GM13977 (cell line): ENCODE measurements around the gene TRAPPC10.

Experiments used
- DNase-seq: peaks from one replicate; pipeline ENCODE4 v3.0.0; 2012; ENCODE audit warnings: low spot score
- in situ Hi-C: fragments of 300-500 bp; cut with MboI; formaldehyde crosslinking; loops from one replicate; pipeline ENCODE4 v1.12.0; 2022; ENCODE audit warnings: low sequenced_read_pairs, low pct_unique_long_range_greater_than_20kb, mixed read lengths, inconsistent platforms; ENCODE audit not compliant: unreplicated experiment
- TF ChIP-seq, protein P1 (sequence below): IDR thresholded peaks from 2 replicates; pipeline ENCODE4 v1.5.1; 2012; ENCODE audit warnings: mild to moderate bottlenecking, control low read depth; ENCODE audit not compliant: insufficient read depth; ENCODE audit errors: extremely low read depth, missing control alignments

The TRAPPC10 gene

DNA sequence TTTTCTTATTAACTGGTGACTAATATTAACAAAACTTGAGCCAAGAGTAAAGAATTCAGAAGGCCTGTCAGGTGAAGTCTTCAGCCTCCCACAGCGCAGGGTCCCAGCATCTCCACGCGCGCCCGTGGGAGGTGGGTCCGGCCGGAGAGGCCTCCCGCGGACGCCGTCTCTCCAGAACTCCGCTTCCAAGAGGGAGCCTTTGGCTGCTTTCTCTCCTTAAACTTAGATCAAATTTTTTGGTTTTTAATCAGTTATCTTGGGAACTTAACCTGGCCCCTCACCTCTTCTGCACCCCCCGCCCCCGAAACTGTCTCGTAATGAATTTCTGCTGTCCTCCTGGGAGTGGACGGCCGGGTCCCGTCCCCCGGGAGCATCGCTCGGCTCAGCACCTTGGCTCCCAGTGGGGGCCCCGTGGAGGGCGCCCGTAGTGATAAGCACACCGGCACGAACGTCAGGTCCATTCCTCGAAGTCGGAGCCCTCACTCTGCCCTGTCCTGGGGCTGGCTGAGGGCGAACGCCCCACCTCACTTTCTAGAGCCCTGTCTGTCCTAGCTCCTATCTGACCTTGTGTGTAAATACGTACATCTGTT, 29.5 kb upstream of the TRAPPC10 start:
- no peak for DNase-seq
- TF ChIP-seq, protein P1, sequence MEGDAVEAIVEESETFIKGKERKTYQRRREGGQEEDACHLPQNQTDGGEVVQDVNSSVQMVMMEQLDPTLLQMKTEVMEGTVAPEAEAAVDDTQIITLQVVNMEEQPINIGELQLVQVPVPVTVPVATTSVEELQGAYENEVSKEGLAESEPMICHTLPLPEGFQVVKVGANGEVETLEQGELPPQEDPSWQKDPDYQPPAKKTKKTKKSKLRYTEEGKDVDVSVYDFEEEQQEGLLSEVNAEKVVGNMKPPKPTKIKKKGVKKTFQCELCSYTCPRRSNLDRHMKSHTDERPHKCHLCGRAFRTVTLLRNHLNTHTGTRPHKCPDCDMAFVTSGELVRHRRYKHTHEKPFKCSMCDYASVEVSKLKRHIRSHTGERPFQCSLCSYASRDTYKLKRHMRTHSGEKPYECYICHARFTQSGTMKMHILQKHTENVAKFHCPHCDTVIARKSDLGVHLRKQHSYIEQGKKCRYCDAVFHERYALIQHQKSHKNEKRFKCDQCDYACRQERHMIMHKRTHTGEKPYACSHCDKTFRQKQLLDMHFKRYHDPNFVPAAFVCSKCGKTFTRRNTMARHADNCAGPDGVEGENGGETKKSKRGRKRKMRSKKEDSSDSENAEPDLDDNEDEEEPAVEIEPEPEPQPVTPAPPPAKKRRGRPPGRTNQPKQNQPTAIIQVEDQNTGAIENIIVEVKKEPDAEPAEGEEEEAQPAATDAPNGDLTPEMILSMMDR = no peak
- in situ Hi-C loops = no loop called here

GRCh38 chr21:43983390-43983789, 28.7 kb upstream of the TRAPPC10 start:
- TF ChIP-seq, protein P1 = no peak
- in situ Hi-C loops = no loop called here
- DNase-seq = no peak

DNA sequence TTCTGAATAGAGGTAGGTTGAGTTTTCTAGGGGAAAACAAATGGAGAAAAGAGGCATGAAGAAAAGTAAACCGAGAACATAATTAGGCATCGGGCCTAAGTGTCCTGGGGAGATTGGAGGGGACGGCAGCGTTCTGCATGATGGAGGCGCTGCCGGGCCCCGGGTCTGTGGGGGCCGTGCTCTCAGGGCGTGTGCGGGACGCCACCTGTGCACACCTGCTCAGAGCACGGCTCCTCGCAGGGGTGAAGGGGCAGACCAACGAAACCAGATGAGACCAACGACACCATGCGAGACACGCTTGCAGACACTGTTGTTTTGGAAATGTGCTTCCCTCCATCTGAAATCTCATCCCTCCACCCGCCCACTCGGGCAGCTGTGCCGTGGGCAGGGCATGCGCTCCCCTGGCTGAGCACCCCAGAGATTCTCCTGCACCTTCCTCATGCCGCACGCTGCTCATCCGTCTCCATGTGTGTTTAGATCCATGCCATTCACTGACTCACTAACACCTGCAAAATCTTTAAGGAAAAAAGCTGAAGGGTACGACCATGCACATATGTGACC, 28.2 kb upstream of the TRAPPC10 start:
- TF ChIP-seq, protein P1 = no peak
- in situ Hi-C loops = no loop called here
- DNase-seq = no peak

- in situ Hi-C loops = no loop called here
- TF ChIP-seq, protein P1 = no peak
- DNase-seq = no peak
Observed at GRCh38 chr21:43984905-43985689, 27.0 kb upstream of the TRAPPC10 start.

DNA sequence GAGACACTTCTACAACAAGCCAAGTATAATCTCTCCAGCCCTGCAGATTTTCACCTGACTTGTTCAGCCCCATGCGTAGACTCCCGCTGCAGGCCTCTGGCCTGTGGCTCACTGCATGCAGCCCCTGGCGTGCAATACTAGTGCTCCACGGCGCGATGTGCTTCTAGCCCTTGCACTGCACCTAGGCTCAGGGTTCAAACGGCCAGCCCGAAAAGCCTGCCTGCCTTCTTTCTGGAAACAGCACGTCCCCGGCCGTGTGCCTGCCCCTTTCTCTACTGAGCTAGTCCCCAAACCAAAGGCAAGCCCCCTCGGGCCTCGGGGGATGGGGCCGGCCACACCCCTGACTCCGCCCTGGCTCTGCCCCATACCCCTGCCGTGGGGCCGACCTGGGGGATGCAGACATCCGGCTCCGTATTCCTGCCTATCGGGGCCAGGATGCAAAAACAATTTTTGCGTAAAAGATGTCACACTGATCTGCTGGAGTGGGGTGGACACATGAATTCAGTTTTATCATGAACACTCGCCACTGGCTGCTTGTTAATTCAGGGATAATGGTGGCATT, 26.3 kb upstream of the TRAPPC10 start:
- in situ Hi-C loops = no loop called here
- TF ChIP-seq, protein P1 = no peak
- no peak for DNase-seq

DNA sequence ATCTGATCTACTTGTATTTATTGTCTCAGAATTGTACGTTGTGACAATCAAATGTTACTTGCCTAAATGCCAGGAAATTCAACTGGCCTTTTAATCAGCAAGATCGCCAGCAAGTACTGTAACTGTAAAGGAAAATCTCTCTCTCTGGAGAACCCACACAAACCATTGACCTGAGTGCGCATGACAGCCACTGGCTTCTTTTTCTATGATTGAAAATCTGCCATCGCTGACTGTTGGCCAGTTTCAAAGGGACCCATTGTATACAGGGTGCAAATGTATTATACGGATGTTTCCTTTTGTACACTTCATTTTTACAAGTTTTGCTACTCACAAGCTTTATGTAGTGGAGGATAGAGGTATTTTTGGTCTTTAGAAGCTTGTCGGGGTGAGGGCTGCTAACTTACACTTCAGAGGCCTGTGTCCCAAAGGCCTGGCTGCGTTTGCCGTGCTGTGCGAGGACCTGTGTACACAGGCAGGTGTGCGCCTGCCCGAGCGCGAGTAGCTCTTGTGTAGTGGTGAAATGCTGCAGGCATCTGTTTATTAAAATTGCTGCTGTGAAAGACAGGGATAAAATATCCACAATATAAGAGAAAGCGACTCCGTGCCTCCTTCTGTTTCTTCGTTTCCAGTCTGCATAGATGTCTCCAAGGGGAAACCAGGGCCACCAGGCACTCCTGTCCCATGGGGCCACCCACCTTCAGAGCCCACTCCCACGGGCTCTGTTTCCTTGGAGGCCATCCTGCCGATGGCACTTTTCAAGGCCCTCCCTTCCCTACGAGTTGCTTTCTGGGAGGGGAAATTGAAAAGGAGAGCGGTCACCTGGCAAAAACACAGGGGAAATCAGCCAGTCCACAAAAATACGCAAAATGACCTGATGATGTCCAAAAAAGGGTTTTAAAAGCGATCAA, 25.3 kb upstream of the TRAPPC10 start:
- TF ChIP-seq, protein P1 = no peak
- DNase-seq = no peak
- in situ Hi-C loops = no loop called here
